SK-N-MC (cell line): ENCODE data around the gene CIAO2A.

Source experiments
- EZH2 ChIP-seq: fragments of 200-600 bp; sonication (generic); IDR thresholded peaks from one replicate; pipeline ENCODE4 v1.6.1; 2017; ENCODE audit warnings: antibody characterized with exemption
- POLR2AphosphoS5 ChIP-seq: IDR thresholded peaks from 2 replicates; pipeline ENCODE4 v1.6.1; 2012; ENCODE audit warnings: mild to moderate bottlenecking, low read depth, low read length, borderline replicate concordance

- TF ChIP-seq POLR2AphosphoS5, result no peak
- no peak for TF ChIP-seq EZH2
Measured at GRCh38 chr15:64023220-64023619, 70.4 kb downstream of the CIAO2A start.
